ENCODE results near the gene MAST2. TPM values are rescaled to one million over a fixed set of nuclear protein-coding genes. Genes with fewer than 3 reads are reported as not detected.

Gene MAST2
- total RNA-seq, 6 donors from 2014 or later = 16.0 to 77.8 (median 26.4) TPM

DNA sequence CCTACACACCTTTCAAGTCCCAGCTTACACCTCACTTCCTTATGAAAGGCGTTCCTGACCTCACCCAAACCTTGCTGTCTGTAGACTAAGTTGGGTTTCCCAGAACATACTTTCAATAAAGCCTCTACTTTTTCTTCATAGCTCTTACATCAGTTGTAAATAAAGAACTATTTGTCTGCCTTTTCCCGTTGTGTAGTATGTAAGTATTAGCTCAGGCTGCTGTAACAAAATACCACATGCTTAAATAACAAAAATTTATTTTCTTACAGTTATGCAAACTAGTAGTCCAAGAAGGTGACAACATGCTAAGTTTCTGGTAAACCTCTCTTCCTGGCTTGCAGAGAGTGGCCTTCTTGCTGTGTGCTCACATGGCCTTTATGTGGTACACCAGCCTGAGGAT lies 86.7 kb downstream of the MAST2 start:
- no peaks in the 10 kb centered on the region for H3K27me3 ChIP-seq
- H3K27ac ChIP-seq = no peak overlapping the region
- H3K4me3 ChIP-seq = no peak overlapping the region
- DNase-seq = no peak
- H3K9me3 ChIP-seq = no peaks in the 10 kb centered on the region
- WGBS, 2 donors = 94 to 96% methylated on average over 2 of the region's 2 CpGs
- ATAC-seq (ENCODE audit: low FRiP score in 2 of 2) = no peak
- TF ChIP-seq POLR2A (IDR thresholded peaks at IDR 0.05) = no peak
- peaks cover 0 to 4% (median 0%) of the 10 kb centered on the region in 4 donors for H3K4me1 ChIP-seq
- H3K36me3 ChIP-seq = no peaks in the 10 kb centered on the region

DNA sequence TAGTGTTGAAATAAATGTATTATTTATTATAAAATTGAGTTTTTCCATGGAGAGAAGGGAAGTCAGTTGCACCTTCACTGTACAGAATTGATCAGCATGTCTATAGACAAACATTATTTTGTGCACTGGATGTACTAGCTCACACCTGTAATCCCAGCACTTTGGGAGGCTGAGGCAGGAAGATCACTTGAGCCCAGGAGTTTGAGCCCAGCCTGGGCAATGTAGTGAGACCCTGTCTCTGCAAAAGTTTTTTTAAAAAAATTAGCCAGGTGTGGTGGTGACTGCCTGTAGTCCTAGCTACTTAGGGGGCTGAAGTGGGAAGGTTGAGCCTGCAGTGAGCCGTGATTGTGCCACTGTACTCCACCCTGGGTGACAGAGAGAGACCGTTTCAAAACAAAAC lies 87.7 kb downstream of the MAST2 start:
- TF ChIP-seq POLR2A (IDR thresholded peaks at IDR 0.05) = no peak
- TF ChIP-seq EP300 (IDR thresholded peaks at IDR 0.05) = no peak
- TF ChIP-seq POLR2AphosphoS5 (IDR thresholded peaks at IDR 0.05) = no peak
- TF ChIP-seq, protein P1, sequence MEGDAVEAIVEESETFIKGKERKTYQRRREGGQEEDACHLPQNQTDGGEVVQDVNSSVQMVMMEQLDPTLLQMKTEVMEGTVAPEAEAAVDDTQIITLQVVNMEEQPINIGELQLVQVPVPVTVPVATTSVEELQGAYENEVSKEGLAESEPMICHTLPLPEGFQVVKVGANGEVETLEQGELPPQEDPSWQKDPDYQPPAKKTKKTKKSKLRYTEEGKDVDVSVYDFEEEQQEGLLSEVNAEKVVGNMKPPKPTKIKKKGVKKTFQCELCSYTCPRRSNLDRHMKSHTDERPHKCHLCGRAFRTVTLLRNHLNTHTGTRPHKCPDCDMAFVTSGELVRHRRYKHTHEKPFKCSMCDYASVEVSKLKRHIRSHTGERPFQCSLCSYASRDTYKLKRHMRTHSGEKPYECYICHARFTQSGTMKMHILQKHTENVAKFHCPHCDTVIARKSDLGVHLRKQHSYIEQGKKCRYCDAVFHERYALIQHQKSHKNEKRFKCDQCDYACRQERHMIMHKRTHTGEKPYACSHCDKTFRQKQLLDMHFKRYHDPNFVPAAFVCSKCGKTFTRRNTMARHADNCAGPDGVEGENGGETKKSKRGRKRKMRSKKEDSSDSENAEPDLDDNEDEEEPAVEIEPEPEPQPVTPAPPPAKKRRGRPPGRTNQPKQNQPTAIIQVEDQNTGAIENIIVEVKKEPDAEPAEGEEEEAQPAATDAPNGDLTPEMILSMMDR (IDR thresholded peaks at IDR 0.05) = no peak
- Histone ChIP-seq H3K27me3 (no peaks in the 10 kb centered on the region), H3K4me1 (peaks cover 0 to 4% (median 0%) of the 10 kb centered on the region in 4 donors), H3K27ac (no peak overlapping the region), H3K36me3 (no peaks in the 10 kb centered on the region), H3K4me3 (no peak overlapping the region), H3K9me3 (no peaks in the 10 kb centered on the region)
- DNase-seq (no peak), ATAC-seq (ENCODE audit: low FRiP score in 2 of 2) (no peak)
- 98 to 100% methylated on average over 2 of the region's 2 CpGs for WGBS, 2 donors

DNA sequence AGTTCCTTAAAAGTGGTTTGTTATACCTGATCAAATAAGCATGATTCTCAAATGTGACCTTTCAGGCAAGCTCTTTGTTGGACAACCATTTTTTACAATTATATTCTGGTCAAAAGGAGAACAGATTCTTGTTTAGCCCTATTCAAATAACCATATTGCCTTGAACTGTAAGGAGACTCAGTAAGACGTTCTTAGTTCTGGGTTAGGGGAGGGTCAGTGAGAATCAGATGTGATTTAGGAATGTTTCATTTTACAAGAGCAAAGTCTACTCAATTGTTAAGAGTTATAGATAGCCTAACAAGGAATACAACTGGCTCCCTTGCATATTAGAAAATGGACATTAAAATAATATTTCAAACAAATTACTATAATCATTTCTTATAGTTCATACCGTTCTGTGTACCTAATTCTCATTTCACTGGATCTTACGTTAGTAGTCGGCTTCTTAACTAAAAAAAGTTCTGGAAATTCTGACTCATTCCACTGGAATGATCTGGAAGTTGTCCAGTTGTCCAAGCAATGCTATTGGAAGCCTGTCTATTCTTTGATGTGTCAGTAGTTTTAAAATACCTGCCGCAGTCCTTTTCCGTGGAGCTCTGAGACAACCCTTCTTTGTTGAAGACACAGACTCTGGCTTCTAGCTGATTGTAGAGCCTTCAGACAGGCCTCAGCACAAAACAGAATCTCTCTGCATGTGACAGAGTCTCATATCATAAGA lies 88.8 kb downstream of the MAST2 start:
- WGBS, 2 donors = 40 to 47% methylated on average over 6 of the region's 6 CpGs
- Histone ChIP-seq H3K4me1 (peaks cover 0 to 4% (median 0%) of the 10 kb centered on the region in 4 donors), H3K27me3 (no peaks in the 10 kb centered on the region), H3K27ac (peak overlapping the region in 3 of 4 donors; percentile 6 to 46 (median 24)), H3K36me3 (no peaks in the 10 kb centered on the region), H3K4me3 (peak overlapping the region in 1 of 4 donors; percentile 14), H3K9me3 (no peaks in the 10 kb centered on the region)
- ATAC-seq (ENCODE audit: low FRiP score in 2 of 2) = peak; percentile 53 to 55
- no peak for DNase-seq
- no peak for TF ChIP-seq POLR2A (IDR thresholded peaks at IDR 0.05)
- TF ChIP-seq EP300 (IDR thresholded peaks at IDR 0.05) = no peak

DNA sequence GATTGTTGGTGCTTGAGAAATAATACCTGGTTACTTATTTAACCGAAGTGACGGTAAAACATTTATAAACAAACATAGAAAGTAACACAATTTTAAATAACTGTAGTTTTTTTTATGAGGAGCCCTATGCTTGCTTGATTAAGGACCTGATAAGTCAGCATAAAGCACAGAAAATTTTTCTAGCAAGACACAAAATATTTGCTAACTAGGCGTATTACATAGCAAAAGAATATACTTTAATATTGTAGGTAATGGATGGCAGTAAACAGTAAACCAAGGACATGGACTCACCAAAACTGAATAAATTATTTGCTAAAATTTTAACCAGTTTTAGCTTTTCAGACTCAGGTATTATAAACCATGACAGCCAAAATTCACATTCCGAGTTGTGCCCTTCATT lies 90.9 kb downstream of the MAST2 start:
- no peak for TF ChIP-seq POLR2AphosphoS5 (IDR thresholded peaks at IDR 0.05)
- TF ChIP-seq, protein P1 (IDR thresholded peaks at IDR 0.05) = no peak
- no peak for TF ChIP-seq POLR2A (IDR thresholded peaks at IDR 0.05)
- no peak for TF ChIP-seq EP300 (IDR thresholded peaks at IDR 0.05)
- Histone ChIP-seq H3K9me3 (no peaks in the 10 kb centered on the region), H3K27me3 (no peaks in the 10 kb centered on the region), H3K4me1 (peaks cover 0 to 4% (median 0%) of the 10 kb centered on the region in 4 donors), H3K27ac (no peak overlapping the region), H3K4me3 (no peak overlapping the region), H3K36me3 (no peaks in the 10 kb centered on the region)
- ATAC-seq (ENCODE audit: low FRiP score in 2 of 2) (no peak), DNase-seq (no peak)
- 67 to 79% methylated on average over 4 of the region's 4 CpGs for WGBS, 2 donors

DNA sequence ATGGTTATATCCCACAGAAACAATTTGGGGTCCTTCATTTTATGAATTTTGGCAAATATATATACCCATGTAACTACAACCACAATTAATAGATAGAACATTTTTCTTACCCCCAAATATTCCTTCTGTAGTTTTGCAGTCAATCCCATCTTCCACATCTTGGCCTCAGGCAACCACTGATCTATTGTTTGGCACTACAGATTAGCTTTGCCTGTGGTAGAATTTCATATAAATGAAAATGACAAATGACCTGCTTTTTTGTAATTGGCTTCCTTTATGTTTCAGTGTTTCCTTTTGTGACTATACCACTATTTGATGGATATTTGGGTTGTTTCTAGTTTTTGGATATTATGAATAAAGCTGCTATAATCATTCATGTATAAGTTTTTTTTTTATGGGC lies 91.5 kb downstream of the MAST2 start:
- ATAC-seq (ENCODE audit: low FRiP score in 2 of 2) (no peak), DNase-seq (no peak)
- no peaks in the 10 kb centered on the region for H3K9me3 ChIP-seq
- H3K4me1 ChIP-seq = peaks cover 0 to 4% (median 0%) of the 10 kb centered on the region in 4 donors
- H3K27me3 ChIP-seq = no peaks in the 10 kb centered on the region
- TF ChIP-seq EP300 (IDR thresholded peaks at IDR 0.05) = no peak
- no peak for TF ChIP-seq POLR2AphosphoS5 (IDR thresholded peaks at IDR 0.05)
- TF ChIP-seq, protein P1 (IDR thresholded peaks at IDR 0.05) = no peak
- no peak for TF ChIP-seq POLR2A (IDR thresholded peaks at IDR 0.05)
- H3K36me3 ChIP-seq = no peaks in the 10 kb centered on the region
- no peak overlapping the region for H3K4me3 ChIP-seq
- no peak overlapping the region for H3K27ac ChIP-seq

DNA sequence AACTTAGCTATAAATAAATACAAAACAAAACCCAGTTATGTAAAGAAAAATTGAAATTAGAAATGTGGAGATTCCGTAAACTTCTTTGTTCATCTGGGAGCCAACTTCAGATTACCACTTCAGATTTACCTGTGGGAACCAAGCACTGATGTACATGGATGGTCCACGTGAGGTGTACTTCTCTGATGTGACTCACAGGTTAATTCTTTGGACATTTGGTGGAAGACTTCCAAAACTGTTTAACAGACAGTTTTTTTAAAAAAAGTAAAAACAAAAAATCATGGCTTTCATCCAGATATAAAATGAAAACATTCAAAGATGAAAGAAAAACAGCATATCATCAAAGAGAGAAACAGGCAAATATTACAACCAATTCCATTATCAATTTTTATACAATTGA lies 92.0 kb downstream of the MAST2 start:
- ATAC-seq (ENCODE audit: low FRiP score in 2 of 2) (no peak), DNase-seq (no peak)
- Histone ChIP-seq H3K4me1 (peaks cover 0 to 4% (median 0%) of the 10 kb centered on the region in 4 donors), H3K27me3 (no peaks in the 10 kb centered on the region), H3K27ac (no peak overlapping the region), H3K4me3 (no peak overlapping the region), H3K36me3 (no peaks in the 10 kb centered on the region), H3K9me3 (no peaks in the 10 kb centered on the region)
- 97 to 100% methylated on average over 2 of the region's 2 CpGs for WGBS, 2 donors
- TF ChIP-seq POLR2AphosphoS5 (IDR thresholded peaks at IDR 0.05) = no peak

Measured in upper lobe of left lung (tissue), 6 donors.